Measurements from ENCODE around the gene KCMF1. TPM values are rescaled to one million over a fixed set of nuclear protein-coding genes. Genes with fewer than 3 reads are reported as not detected.

Gene KCMF1
- total and polyA plus RNA-seq, 9 of the 15 experiments (the other 6 are each of a cell fraction or from before 2014, with no cell fraction given) = 6.8 to 88.2 (median 46.5) TPM

GRCh38 chr2:84966731-84967130, 4.2 kb upstream of the KCMF1 start (continued):
- no peak for TF ChIP-seq E2F8 (IDR thresholded peaks at IDR 0.05; ENCODE audit: low read depth, partially characterized antibody)
- no peak for TF ChIP-seq CHD1 (IDR thresholded peaks at IDR 0.05; ENCODE audit: low read length)
- TF ChIP-seq YY1 (IDR thresholded peaks at IDR 0.05; ENCODE audit: borderline replicate concordance in 1 of 3, control insufficient read depth in 1 of 3, extremely low read depth in 1 of 3, insufficient read depth in 3 of 3, insufficient read length in 1 of 3, insufficient replicate concordance in 2 of 3, low read depth in 1 of 3, low read length in 2 of 3) = no peak
- TF ChIP-seq ZNF655 (CRISPR knock-in tag; IDR thresholded peaks at IDR 0.05) = no peak
- no peak for TF ChIP-seq ZBTB17 (CRISPR knock-in tag; IDR thresholded peaks at IDR 0.05)
- TF ChIP-seq ATF3 (IDR thresholded peaks at IDR 0.05) = no peak
- no peak for TF ChIP-seq ATF3 (CRISPR knock-in tag; conservative IDR thresholded peaks at IDR 0.05)
- TF ChIP-seq HDAC8 (tag; IDR thresholded peaks at IDR 0.05) = no peak
- TF ChIP-seq ZNF24 (IDR thresholded peaks at IDR 0.05) = no peak
- no peak for TF ChIP-seq HOMEZ (CRISPR knock-in tag; IDR thresholded peaks at IDR 0.05)
- TF ChIP-seq MECOM (CRISPR knock-in tag; IDR thresholded peaks at IDR 0.05) = no peak
- no peak for TF ChIP-seq MAFG (tag; conservative IDR thresholded peaks at IDR 0.05)
- TF ChIP-seq ZNF224 (CRISPR knock-in tag; IDR thresholded peaks at IDR 0.05) = no peak
- TF ChIP-seq, protein P1, sequence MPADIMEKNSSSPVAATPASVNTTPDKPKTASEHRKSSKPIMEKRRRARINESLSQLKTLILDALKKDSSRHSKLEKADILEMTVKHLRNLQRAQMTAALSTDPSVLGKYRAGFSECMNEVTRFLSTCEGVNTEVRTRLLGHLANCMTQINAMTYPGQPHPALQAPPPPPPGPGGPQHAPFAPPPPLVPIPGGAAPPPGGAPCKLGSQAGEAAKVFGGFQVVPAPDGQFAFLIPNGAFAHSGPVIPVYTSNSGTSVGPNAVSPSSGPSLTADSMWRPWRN (IDR thresholded peaks at IDR 0.05; ENCODE audit: low read depth) = no peak
- no peak for TF ChIP-seq OTX1 (CRISPR knock-in tag; IDR thresholded peaks at IDR 0.05)
- TF ChIP-seq, protein P2, sequence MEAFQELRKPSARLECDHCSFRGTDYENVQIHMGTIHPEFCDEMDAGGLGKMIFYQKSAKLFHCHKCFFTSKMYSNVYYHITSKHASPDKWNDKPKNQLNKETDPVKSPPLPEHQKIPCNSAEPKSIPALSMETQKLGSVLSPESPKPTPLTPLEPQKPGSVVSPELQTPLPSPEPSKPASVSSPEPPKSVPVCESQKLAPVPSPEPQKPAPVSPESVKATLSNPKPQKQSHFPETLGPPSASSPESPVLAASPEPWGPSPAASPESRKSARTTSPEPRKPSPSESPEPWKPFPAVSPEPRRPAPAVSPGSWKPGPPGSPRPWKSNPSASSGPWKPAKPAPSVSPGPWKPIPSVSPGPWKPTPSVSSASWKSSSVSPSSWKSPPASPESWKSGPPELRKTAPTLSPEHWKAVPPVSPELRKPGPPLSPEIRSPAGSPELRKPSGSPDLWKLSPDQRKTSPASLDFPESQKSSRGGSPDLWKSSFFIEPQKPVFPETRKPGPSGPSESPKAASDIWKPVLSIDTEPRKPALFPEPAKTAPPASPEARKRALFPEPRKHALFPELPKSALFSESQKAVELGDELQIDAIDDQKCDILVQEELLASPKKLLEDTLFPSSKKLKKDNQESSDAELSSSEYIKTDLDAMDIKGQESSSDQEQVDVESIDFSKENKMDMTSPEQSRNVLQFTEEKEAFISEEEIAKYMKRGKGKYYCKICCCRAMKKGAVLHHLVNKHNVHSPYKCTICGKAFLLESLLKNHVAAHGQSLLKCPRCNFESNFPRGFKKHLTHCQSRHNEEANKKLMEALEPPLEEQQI (IDR thresholded peaks at IDR 0.05) = no peak
- no peak for TF ChIP-seq ZNF695 (CRISPR knock-in tag; IDR thresholded peaks at IDR 0.05)
- no peak for TF ChIP-seq MTA1 (IDR thresholded peaks at IDR 0.05; ENCODE audit: borderline replicate concordance)
- TF ChIP-seq EP400 (IDR thresholded peaks at IDR 0.05) = no peak

All from K562 (cell line).